HG03571 (cell line): Measurements from ENCODE around the gene ETFA.

Experiments used
- ATAC-seq: cut with Tn5 transposase; IDR thresholded peaks from one replicate; pipeline ENCODE4 v1.9.1; 2021; ENCODE audit not compliant: unreplicated experiment

The ETFA gene

DNA sequence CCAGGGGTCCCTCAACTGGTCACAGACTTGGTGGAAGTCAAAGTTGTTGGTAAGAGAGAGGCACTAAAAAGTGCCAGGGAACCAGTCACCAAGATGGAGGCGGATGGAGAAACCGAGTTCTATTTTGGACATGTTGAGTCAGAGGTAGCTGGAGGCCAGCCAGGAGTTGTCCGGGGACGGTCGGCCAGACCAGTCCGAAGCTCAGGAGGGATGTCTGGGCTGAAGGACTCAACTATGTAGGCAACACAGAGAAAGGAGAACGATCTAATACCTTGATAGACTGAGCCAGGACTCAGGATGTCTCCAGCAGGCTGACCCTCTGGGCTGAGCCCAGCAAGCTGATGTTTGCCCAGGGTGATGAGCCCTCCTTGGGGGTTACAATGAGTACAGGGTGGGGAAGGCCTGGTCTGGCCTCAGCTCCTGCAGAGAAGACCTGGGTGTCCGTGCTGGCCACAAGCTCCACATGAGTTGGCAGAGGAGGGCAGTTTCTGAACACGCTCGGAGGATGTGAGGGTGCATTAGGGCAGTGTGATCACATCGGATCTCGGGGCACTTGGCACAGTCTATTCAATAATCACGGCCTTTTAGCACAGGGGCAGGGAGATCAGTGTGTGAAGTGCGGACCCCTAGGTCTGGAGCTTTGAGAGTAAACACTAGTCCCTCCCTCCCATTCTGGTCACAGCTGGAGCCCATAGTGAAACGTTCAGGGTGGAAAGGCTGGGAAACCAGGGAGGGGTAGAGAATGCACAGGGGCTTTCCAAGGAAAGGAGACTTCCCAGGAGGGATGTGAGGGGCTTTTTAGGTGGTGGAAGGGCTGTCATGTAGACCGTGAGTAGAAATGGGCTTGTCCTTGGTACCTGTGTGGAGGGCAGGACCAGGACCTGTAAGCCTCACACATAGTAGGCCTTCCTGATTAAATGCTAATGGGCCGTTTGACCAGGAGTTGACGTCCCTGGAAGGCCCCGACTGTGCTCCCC, 111.9 kb downstream of the ETFA start:
- ATAC-seq: no peak

DNA sequence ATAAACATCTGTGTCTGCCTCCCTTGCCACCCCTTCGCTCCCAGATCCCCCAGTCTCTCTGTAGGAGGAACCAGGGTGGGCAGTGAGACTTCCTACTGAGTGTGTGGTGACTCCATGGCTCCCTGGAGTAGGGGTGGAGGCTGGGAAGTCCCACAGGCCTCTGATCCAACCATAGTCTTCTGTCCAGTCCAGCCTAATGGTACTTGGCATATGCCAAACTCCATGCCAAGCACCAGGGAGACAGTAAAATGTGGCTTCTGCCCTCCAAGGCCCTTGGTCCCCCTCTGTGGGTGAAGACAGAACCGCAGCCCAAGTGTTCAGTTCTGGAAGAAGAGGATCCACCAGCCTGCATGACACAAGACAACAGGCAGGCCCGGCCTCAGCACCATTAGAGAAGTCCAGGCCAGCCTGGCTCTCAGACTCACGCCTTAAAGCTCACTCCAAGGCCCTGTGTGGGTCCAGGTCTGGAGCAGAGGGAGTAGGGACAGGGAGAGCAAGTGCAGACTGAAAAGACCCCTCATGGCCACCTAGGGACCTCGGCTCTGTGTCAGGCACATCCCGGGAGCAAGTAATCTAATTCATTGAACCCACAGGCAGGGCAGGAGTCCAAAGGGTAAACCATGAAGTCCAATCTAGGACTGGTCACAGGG, 112.7 kb downstream of the ETFA start:
- no peak for ATAC-seq

DNA sequence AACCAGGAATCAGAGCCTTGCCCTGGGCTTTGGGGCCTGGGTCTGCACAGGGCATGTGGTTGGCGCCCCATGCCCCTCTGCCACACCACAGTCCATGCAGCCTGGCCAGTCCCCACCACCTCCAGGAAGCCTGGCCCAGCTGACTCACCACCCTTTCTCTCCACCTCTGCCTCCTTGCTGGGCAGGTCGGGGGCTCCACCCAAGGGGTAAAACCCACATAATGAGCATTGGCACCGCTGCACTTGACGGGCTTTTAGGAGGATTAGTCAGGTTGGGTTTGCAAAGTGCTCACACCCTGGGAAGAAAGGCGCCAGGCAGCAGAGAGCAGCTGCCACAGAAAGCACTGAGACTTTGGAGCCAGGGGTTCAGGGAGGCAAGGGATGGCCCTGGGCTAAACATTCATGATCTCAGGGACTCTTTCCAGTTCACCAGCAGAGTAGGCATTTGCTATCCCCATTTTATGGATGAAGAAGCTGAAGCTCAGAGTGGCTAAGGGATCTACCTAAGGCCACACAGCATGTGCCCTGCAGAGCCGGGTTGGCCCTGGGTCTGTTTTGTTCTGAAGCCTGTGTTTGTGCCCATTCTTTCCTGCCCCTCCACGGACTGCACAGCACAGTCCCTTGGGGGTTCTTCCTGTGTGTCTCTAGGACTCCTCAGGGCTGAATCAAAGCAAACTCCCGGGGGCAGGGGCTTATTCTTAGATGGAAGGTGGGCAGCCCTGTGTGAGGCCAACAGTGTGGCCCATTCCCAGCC, 113.4 kb downstream of the ETFA start:
- ATAC-seq: no peak

DNA sequence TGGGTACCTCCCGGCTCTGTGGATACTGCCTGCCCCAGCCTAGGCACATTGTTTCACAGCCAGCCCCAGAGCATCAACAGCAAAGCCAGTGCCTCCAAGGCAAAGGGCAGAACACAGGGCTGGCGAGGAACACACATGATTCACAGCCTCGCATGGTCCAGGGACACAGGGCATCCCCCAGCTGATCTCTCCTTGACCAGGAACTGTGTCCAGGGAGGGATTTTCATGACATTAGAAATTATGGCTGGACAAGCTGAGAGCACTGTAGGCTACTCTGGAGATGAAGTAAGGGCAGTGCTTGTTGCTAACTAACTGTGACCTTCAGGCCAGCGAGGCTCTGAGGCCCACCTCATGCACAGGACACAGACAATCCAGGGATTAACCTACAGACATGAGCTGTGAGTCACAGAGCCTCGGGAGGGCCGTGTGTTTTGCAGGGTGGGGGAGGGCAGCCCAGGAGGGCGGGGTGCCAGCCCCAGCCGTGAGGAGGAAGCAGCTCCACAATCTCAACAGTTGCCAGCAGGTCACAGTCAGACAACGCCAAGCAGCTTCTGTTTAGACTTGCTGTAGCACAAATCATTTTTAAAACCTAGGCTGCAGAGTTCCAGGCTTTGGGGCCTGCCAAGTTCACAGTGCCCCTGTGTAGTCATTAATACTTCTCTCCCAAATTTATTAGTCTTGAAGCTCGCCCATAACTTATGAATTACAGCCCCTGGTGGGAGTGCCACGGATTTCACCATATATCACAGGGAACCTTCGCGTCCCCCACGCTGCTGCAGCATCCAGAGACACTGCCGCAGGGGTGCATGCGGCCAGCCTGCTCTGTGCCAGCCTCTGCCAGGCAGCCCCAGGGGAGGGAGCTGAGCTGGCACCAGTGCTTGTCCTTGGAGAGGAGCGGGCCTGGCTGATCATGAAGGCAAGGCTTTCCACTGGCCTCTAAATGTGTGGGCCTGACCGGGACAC, 114.7 kb downstream of the ETFA start:
- ATAC-seq: no peak

DNA sequence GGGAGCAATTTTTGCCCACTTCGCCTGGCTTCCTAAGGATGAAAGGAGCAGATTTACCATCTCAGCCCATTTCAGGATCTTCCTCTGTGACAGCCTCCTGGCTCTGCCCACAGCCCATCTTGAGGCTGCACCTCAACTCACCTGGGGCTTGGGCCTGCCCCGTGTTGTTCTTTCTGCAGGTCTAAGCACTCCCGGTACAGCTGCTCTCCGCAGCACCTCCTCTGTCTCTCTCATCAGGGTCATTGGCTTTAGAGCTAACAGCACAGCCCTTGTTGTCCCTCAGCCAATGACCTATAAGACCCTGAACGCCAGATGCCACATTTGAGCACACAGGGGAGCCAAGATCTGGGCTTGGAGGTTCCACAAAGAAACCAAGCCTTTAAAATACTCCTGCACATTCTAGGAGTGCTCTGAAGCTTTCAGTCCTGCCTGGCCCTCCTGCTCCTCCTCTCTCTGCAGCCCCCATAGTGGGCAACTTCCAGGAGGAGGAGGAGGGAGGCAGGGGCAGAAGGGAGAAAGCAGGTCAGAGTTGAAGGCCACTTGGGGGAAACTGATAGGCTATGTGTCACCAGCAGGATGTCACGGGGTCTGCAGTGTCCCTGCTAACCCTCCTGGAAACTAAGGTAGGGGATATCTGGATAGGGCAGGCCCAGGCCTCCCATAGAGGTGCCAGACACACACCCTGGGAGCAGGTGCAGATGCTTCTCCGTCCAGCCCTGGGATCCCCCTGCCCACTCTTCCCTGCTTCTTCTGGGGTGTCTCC, 115.6 kb downstream of the ETFA start:
- ATAC-seq: no peak

DNA sequence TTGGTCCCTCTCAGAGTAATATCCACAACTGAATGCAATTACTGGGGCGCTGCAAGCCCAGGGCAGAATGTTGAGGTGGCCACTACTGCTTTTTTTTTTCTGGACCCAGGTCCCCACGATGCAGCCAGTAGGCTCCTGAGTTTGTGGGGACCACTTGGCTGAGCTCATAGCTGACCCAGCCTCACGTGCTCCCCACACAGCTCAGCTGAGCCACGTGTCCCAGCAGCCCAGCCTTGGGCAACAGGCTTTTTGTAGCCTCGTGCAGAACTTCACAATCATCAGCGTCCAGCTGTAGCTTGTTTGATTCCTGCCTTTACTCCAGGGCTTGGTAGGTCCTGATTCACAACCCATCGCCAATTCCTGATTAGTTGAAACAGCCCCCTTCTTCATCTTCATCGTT, 117.3 kb downstream of the ETFA start:
- ATAC-seq: no peak

DNA sequence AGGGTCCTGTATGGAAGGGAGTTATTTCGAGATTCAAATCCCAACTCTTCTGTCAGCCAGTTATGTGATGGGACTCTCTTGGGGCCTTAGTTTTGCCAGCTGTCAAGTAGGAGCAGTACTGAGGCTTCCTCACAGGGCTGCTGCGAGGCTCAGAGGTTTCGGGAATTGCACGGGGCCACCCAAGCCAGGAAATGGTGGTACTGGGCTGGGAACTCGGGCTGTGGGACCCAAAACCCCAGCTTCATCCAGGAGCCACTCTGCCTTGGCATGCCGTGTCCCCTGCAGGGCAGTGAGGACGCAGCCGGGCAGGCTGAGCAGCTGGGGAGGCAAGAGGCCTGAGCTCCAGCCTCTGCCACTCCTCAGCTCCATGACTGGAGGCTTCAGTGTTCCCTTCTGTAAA, 118.6 kb downstream of the ETFA start:
- ATAC-seq: no peak

DNA sequence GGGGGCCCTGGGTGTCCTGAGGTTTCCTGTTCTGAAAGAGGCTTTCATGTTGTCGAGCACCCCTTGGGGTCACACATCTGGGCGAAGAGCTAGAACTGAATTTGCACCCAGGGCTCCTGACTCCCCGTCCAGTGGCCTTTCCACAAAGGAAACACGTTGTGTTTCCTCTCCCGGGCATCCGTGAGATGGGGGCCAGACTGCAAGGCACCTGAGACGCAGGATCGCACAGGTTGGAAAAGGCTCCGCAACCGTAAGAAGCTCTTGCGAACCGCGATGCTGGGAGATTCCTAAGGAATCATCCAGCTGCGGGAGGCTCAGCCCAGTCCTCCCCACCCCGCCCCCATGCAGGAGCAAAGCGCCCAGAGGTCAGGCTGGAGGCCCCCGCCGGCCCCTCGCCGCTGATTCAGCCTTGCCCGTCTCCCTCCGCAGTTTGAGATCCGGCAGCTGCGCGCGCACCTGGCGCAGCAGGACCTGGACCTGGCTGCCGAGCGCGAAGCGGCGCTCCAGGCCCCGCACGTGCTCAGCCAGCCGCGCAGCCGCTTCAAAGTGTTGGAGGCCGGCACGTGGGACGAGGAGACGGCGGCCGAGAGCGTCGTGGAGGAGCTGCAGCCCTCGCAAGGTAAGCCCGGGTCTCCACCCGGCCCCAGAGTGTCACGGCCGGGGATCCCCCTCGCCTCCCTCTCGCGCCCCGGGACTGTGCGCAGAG, 119.6 kb downstream of the ETFA start:
- no peak for ATAC-seq

DNA sequence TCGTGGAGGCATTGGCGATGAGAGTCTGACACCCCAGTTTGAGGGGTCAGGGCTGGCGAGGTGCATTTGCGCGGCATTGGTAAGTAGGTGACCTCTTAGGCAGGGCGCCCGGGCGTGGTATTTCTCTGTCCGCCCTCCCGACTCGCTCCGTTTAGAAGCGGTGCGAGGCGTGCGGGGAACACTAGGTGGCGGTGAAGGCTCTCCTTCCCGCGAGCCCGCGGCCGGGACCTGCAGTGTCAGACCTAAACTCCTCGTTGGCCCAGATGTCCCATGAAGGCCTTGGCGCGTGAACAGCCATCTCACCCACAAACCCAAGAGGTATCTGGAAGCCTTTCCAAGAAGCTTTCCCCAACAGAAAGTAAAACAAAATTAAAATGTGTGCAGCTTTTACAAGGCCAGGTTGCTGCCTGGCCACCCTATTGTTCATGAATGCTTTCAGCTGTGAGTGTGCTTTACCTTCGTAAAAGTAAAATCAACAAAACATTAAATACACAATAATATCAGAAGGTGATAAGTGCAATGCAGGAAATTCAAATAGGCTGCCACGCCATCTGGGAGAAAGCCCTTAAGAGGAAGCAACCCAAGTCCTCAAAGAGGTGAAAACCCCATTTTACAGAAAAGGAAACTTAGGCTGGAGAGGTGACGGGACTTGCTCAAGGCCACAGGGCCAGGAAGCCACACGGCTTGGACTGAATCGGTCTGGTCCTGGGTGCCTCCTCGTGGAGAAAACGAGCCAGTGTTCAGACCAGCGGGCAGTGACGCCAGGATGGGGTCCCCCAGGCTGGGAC, 120.3 kb downstream of the ETFA start:
- ATAC-seq: peak; percentile 83

DNA sequence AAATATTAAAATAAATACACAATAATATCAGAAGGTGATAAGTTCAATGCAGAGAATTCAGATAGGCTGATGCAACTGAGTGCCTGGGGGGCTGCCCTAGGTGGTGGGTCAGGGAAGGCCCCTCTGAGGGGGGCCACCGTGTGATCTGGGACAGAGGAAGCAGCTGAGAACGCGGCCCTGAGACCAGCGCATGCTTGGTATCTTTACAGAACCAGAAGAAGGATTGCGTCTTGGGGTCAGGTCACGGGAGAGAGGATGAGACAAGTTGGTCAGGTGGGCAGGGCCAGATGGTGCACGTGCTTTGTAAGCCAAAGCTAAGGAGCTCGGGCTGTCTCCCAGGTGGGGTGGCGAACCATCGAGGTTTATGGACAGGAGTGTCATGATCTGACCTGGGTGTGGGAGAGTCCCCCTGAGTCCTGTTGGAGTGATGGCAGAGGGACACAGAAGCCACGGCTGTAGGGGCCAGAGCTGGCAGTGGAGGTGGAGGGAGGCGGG, 121.2 kb downstream of the ETFA start:
- no peak for ATAC-seq

DNA sequence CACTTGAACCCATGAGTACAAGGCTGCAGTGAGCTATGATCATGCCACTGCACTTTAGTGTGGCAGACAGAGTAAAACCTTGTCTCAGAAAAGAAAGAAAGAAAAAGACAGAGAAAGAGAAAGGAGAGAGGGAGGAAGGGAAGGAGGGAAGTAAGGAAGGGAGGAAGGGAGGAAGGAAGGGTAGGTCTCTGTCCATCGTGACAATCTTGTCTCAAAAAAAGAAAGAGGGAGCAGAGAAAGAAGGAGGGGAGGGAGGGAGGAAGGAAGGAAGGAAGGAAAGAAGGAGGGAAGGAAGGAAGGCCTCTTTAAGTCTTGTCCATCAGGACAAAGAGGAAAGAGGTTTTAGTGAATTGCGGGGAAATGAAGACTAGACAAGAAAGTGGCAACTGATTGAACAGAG, 122.2 kb downstream of the ETFA start:
- ATAC-seq: no peak

DNA sequence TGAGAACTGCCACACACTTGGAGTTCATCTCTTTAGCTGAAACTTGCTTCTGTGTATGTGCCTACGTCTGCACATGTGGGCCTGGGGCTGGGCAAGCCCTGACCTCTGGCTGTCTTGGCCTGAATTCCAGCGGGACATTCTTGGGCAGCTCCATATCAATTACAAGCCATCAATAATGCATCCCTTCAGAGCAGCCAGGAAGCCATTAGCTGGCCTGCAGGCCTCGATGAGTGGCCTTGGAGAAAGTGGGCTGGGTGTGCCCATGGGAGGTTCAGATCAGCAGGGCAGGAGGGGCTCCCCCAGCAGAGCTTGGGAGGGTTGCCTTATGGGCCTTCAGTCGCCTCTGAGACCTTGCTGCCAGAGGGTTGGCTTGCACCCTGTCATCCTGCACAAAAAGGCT, 124.1 kb downstream of the ETFA start:
- no peak for ATAC-seq

DNA sequence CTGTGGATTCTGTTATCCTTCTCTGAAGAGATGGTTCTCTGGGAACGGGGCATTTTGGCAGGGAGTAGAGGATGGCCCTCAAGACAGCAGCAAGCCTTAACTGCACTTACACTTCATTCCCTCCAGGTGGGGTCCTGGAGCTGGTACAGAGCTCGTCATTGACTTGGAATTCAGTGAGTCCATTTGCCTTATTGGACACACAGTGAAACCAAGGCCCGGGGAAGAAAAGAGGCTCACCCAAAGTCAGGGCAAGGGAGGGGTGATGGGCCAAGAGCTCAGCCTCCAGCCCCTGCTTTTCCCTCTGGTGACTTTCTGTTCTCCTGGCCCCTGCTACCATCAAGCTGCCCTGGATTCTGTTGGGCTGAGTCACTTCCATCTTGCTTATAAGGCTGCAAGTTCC, 125.6 kb downstream of the ETFA start:
- ATAC-seq: no peak

DNA sequence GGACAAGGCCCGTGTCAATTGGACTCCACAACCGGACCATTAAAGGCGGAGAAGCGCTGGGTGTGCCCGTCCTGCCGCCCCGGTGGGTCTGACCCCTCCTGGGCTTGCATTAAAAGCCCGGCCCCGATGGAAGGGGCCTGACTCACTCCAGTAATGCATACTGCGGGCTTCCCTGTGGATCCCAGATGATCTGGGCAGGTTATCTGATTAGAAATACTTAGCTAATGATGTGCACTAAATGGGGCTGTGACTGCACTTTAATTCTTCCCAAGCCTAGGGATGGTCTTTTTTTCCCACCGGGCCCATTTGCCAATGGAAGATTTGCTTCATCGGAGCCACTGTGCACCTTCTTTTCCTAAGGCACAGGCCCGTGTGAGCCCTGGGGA, 126.6 kb downstream of the ETFA start:
- no peak for ATAC-seq

DNA sequence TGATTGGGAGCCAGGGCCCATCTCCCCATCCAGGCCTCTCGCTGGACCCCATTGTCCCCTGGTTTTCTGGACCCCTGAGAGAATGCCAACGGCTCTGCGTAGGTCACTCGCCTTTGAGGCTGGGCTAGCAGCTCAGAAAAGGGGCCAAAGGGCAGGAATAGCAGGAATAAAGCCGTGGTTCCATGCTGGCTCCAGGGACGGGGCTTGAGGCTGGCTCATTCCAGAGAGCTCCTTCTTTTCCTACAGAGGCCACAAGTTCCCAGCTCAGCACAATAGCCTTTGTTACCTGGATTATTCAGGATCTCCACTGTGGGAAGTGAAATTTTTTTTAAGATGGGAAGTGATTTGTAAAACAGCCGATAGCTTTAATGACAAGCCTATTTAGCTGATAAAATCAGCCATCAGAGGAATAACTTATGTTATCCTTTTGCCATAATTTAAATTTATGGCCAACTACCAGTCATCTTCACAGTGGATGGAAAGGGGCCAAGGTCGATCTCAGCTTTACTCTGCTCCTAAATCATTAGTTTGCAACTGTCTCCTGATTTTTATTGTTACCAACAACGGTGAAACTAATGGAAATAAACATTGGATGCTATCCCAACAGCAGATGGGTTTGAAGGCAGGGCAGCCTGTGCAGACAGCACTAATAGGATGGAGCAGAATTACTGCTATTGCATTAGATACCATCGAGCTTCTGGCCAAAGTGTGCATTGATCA, 127.2 kb downstream of the ETFA start:
- ATAC-seq: no peak

DNA sequence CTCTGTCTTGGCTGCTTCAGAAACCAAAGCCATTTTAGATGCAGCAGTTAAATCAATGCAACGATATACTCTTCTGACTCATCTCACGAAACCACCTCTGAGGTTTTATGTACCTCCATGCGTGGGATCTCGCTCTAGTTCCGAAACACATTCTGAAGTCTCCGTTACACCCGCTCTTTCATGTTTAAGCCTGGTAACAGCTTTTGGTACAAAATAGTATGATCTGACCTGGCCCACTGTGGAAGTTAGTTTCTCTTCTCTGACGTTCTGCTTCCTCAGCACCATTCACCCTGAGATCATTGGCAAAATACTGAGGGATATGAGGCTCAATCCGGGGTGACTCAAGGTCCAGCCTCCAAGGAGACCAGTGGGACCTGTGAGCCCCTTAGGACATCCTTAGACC, 129.6 kb downstream of the ETFA start:
- ATAC-seq: no peak

DNA sequence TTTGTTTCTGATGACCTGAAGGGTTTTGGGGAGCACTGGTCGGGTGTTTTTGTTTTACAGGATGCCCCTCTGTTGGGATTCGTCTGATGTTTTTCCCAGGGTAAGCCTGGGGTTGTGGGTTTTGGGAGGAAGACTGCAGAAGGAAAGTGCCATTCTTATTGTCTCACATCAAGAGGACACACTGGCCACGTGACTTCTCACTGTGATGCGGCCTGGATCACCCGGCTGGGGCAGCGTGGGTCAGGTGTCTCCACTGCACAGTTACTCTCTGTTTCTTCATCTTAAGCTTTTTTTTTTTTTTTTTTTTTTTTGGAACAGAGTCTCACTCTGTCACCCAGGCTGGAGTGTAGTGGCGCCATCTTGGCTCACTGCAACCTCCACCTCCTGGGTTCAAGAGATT, 130.9 kb downstream of the ETFA start:
- ATAC-seq: no peak

DNA sequence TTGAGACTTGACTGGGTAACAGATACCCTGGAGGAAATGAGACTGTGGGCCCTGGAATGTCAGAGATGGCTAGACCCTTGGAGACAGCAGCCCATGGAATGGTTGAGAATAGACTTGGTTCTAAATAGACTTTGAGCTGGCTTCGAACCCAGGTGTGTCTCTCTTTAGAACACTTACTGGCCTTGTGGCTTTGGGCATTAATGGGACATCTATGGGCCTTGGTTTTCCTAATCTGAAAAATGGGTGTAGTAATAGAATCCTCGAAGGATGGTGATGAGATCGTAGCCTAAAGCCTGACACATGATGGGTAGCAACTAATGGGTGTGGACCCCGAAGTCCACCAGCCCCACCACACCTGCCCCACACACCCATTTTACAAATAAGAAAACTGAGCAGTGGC, 132.2 kb downstream of the ETFA start:
- ATAC-seq: no peak
